T-helper 1 cell treated with Interleukin-12 subunit alpha and Interleukin-12 subunit beta and Interleukin-4 antibody, amounts not matched to agents 30 μg/mL and 1 μg/mL, for 36 hours (primary cell): Measurements from ENCODE around the gene TMEM121.
"Not testable (repeated sequence)": the region's sequence is repeated elsewhere in the genome, so short reads cannot be mapped to it uniquely, and the experiment has no call there.

Source experiments
- H3K27ac Mint-ChIP-seq: one replicate; pipeline ENCODE4 v1.8.0; 2021; ENCODE audit warnings: mild to moderate bottlenecking, mixed read lengths
- H3K27me3 Mint-ChIP-seq: one replicate; pipeline ENCODE4 v1.8.0; 2021; ENCODE audit warnings: low read depth, mixed read lengths
- H3K36me3 Mint-ChIP-seq: one replicate; pipeline ENCODE4 v1.8.0; 2021; ENCODE audit warnings: low read depth, mixed read lengths
- H3K4me1 Mint-ChIP-seq: one replicate; pipeline ENCODE4 v1.8.0; 2021; ENCODE audit warnings: low read depth, mixed read lengths
- H3K4me3 Mint-ChIP-seq: one replicate; pipeline ENCODE4 v1.8.0; 2021; ENCODE audit warnings: mild to moderate bottlenecking, moderate library complexity, mixed read lengths
- H3K9me3 Mint-ChIP-seq: one replicate; pipeline ENCODE4 v1.8.0; 2021; ENCODE audit warnings: mixed read lengths

The TMEM121 gene

DNA sequence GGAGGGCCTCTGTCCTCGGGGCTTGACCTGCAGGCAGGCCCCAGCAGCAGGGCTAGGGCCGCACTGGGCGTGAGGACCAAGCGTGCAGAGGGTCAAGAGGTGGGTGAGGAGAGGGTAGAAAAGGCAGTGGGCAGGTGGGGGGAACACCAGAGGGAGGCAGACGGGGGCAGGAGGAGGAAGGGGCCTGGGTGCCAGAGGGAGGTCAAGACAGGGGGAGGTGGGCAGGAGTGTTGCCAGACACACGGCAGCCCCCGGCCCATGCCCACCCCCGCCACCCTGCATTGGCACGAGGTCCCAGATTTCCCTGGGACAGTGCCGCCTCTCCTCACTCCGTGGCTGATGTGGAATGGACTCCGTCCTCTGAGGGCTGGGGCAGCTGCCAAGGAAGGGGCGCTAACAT is 8.2 kb downstream of the TMEM121 start:
- Mint-ChIP-seq H3K9me3 (no peaks in the 10 kb centered on the region), H3K27me3 (peaks cover 11% of the 10 kb centered on the region), H3K36me3 (no peaks in the 10 kb centered on the region), H3K27ac (no peak overlapping the region), H3K4me1 (no peaks in the 10 kb centered on the region), H3K4me3 (no peak overlapping the region)

DNA sequence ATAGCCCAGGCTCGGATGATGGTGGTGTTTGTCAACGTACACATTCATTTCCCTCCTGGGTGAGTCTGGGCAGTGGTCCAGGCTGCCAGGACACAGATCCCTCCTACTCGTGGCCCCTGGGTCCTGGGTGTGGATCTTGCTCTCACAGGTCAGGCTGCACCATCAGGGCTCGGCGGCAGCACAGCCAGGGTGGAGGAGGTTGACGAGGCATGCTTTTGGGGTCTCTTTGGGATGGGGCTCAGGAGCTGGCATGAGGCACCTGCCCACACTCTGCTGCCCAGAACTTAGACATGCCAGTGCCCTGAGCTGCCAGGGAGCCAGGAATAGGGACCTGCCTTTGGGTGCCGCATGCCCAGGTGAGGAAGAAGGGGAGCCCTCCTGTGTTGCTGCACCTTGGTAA is 9.7 kb downstream of the TMEM121 start:
- H3K4me1 Mint-ChIP-seq = no peaks in the 10 kb centered on the region
- no peak overlapping the region for H3K4me3 Mint-ChIP-seq
- no peak overlapping the region for H3K27ac Mint-ChIP-seq
- H3K36me3 Mint-ChIP-seq = no peaks in the 10 kb centered on the region
- no peaks in the 10 kb centered on the region for H3K9me3 Mint-ChIP-seq
- H3K27me3 Mint-ChIP-seq = peaks cover 11% of the 10 kb centered on the region

DNA sequence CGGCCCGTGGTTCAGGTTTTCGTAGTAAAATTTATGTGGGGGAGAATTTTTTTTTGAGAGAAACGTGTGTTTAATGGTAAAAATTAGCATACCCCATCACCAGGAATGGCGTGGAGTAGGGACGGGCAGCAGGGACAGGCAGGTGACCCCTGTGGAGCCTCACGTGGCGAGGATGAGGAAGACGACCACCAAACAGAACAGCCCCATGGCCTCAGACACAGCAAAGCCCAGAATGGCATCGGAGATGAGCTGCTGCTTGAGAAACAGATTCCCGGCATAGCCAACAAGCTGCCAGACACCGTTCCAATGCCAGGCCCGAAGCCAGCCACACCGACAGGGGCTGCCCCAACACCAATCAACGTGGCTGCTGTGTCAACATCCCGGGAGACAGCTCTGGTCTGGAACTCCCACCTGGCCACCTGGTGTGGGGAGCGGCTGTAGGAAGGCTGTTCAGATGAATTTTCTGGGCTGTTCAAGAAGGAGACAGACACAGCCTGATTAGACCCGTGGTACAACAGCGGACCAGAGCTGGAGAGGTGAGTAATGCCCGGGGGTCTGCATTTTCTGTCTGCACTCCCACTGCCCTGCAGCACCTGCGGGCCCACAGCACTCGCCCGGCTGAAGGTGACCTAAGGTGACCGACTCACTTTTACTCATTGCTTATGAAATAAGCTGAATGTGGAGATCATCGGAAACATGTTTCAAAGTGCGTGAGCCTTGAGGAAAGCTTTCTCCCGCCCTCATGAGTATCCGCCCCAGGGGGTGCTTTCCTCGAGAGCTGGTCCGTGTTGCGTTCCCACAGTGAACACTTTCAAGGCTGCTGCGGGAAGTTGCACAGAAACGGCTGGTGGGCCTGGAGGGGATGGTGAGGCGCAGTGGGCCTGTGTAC is 10.6 kb downstream of the TMEM121 start:
- H3K27ac Mint-ChIP-seq = no peak overlapping the region
- no peak overlapping the region for H3K4me3 Mint-ChIP-seq
- peaks cover 16% of the 10 kb centered on the region for H3K27me3 Mint-ChIP-seq
- H3K4me1 Mint-ChIP-seq = no peaks in the 10 kb centered on the region
- no peaks in the 10 kb centered on the region for H3K36me3 Mint-ChIP-seq
- H3K9me3 Mint-ChIP-seq = no peaks in the 10 kb centered on the region

DNA sequence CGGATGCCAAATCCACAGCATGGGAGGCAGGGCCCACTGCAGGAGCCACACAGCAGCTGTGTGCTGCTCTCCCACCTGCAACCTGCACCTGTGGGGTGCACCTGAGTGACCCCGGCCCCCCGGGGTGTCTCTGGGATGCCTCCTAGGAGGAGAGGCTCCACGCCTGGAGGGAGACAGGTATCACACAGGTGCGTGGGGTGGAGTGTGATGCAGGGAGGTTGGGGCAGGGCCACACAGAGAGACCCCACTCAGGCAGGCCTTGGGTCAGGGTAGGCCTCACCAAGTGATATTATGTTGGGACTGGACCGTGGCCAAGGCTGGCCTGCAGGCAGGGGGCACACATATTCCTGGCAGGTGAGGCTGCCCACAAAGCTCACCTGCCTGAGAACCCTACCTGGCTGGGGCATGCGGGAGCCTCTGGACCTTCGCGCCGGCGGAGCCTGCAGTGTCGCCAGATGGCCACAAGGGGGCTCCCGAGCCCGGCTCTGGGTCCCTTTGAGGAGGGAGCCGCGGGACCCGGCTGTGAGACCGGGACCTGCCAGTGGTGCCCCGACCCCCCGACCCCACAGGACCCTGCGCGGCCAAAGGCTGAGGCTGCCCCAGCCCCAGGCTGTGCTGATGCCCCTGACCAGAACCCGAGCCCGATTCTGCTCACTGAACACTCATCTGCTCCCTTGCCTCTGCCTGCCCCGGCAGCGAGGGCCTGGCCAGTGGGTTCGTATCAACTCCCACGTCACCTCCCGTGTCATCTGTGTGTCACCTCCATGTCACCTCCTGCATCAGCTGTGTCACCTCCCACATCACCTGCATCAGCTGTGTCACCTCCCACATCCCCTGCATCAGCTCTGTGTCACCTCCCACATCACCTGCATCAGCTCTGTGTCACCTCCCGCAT is 11.4 kb downstream of the TMEM121 start:
- peaks cover 16% of the 10 kb centered on the region for H3K27me3 Mint-ChIP-seq
- no peaks in the 10 kb centered on the region for H3K9me3 Mint-ChIP-seq
- H3K4me3 Mint-ChIP-seq = no peak overlapping the region
- H3K36me3 Mint-ChIP-seq = no peaks in the 10 kb centered on the region
- no peak overlapping the region for H3K27ac Mint-ChIP-seq
- no peaks in the 10 kb centered on the region for H3K4me1 Mint-ChIP-seq

DNA sequence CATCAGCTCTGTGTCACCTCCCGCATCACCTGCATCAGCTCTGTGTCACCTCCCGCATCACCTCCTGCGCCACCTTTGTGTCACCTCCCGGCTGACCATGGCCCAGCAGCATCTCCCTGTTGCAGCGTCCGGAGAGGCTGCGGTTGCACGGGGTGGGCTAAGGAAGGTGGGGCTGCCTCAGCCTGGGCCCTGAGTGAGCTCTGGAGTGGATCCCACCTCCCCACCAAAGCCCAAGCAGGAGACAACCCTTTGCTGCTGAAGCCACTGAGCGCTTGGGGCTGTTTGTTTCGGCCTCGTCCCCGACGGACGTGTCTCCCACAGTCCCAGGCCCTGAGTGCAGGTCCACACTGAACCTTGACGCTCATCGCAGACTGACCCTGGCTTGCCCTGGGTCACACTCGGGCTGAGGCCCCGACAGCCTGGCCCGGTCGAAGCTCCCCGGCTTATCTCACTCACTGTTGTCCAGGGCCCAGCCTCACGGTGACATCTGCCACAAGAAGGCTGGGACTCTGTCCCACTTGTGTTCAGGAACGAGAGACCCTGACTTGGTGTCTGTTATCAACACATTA is 12.2 kb downstream of the TMEM121 start:
- Mint-ChIP-seq H3K27me3 (peaks cover 21% of the 10 kb centered on the region), H3K36me3 (no peaks in the 10 kb centered on the region), H3K27ac (no peak overlapping the region), H3K4me3 (no peak overlapping the region), H3K4me1 (no peaks in the 10 kb centered on the region), H3K9me3 (no peaks in the 10 kb centered on the region)

DNA sequence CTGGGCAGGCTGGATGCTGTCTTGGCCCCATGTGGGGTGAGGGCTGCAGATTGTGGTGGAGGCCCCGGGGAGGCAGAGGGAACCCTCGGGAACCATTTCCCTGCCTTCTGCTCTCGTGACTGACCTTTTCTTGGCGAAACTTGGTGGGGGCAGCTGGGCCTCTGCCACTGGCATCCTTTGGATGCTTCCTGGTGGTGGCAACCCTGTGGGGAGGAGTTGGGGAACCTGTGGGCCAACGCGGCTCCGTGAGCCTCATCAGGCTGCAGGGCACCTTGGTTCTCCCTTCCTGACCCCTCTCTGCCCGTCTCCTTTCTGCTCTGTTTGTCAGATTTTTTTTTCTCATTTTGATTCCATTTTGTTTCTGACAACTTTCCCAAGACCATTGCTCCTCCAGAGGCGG is 14.4 kb downstream of the TMEM121 start:
- no peaks in the 10 kb centered on the region for H3K4me1 Mint-ChIP-seq
- H3K36me3 Mint-ChIP-seq = no peaks in the 10 kb centered on the region
- peaks cover 24% of the 10 kb centered on the region for H3K27me3 Mint-ChIP-seq
- H3K9me3 Mint-ChIP-seq = no peaks in the 10 kb centered on the region
- no peak overlapping the region for H3K4me3 Mint-ChIP-seq
- no peak overlapping the region for H3K27ac Mint-ChIP-seq

DNA sequence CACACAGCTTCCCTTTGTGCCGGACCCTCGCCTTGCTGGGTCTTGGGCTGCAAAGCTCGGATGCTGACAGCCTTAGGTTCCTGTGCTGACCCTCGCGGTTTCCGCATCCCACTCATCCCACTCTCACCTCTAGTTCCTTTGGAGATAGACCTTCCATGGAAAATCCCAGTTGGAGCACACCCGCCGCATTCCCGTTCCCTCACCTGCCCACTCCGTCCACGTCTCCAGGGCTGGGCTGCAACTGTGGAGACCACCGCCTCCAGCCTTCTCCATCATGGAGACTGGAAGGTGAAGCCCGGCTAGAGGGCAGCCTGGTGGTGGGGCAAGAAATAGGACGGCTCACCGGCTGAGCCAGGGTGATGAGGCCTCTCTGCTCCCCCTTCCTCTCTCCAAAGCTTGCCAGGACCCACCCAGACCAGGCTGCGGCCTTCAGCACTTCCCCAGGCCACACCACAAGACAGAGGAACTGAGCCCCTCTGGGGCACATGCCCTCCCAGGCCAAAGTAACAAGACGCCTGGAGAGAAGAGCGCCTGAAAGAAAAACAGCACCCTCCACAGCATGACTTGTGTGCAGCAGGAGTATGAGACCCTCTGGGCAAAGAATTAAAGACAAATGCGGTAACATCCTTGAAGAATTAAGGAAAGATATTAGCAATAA is 15.0 kb downstream of the TMEM121 start:
- Mint-ChIP-seq H3K27ac (no peak overlapping the region), H3K36me3 (no peaks in the 10 kb centered on the region), H3K4me3 (no peak overlapping the region), H3K9me3 (no peaks in the 10 kb centered on the region), H3K4me1 (no peaks in the 10 kb centered on the region), H3K27me3 (peaks cover 24% of the 10 kb centered on the region)

DNA sequence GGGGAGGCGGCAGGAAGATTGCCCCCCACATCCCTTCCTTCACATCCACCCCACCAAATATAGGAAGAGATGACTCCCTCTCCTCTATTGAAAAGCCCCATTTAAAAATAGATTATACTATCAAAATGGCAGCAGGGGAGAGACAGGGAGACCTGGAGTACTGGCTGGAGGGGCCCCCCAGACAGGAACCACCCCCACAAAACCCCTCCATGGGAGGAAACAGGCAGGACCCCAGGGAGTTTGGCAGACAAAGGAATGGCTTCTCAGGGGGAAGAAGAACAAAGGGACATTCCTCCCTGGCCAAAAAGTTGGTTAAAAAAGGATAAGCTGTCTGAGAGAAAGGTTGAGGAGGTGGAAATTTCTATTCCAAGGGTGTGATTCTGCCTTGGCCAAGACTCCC is 19.3 kb downstream of the TMEM121 start:
- H3K36me3 Mint-ChIP-seq, H3K4me1 Mint-ChIP-seq, H3K9me3 Mint-ChIP-seq, H3K27ac Mint-ChIP-seq, H3K4me3 Mint-ChIP-seq: not testable (repeated sequence)
- peaks cover 24% of the 10 kb centered on the region for H3K27me3 Mint-ChIP-seq

DNA sequence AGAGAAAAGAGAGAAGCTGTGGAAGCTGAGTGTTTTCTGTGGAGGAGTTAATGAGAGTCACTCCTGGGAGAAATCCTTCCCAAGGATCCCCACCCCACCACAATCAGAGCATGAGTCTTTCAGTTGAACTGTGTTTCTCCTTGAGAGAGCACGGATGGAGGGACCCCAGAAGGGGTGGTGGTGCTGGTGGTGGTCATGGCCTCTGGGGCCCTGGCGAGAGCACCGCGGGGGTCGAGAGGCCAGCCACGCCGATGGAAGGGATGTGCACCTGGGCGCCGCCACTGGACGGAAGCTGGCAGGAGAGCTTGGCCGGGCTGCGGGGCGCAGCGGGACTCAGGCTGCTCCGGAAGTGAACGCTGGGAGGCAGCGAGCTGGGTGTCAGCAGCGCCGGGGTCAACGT is 20.0 kb downstream of the TMEM121 start:
- H3K27me3 Mint-ChIP-seq = peaks cover 24% of the 10 kb centered on the region
- not testable (repeated sequence) for H3K27ac Mint-ChIP-seq, H3K36me3 Mint-ChIP-seq, H3K4me1 Mint-ChIP-seq, H3K4me3 Mint-ChIP-seq, H3K9me3 Mint-ChIP-seq

DNA sequence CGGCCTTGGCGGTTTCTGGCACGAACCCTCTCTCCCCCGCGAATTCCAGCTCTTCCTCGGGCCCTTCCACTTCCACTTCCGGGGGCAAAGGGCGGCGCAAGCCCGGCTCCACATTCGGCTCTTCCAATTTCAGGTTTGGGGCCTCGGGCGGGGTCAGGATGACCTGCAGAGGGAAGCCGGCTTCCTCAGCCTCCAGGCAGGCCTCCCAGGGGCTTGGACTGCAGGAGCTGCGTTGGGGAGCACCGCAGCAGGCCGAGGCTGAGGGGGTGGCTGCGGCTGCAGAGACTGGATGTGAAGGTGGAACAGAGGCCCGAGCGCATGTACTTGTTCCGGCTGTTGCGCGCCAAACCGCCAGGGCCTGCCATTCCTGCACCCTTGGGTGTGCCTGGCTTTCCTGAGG is 20.7 kb downstream of the TMEM121 start:
- H3K9me3 Mint-ChIP-seq, H3K36me3 Mint-ChIP-seq, H3K4me1 Mint-ChIP-seq, H3K27ac Mint-ChIP-seq, H3K4me3 Mint-ChIP-seq: not testable (repeated sequence)
- H3K27me3 Mint-ChIP-seq = peaks cover 21% of the 10 kb centered on the region

DNA sequence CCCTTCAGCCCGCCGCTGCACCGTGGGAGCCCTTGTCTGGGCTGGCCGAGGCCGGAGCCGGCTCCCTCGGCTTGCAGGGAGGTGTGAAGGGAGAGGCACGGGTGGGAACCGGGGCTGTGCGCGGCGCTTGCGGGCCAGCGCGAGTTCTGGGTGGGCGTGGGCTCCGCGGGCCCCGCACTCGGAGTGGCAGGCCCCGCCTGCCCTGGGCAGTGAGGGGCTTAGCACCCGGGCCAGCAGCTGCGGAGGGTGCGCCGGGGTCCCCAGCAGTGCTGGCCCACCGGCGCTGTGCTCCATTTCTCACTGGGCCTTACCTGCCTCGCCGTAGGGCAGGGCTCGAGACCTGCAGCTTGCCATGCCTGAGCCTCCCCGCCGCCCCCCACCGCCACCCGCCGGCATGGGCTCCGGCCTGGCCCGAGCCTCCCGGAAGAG is 21.4 kb downstream of the TMEM121 start:
- no peak overlapping the region for H3K27ac Mint-ChIP-seq
- no peaks in the 10 kb centered on the region for H3K4me1 Mint-ChIP-seq

DNA sequence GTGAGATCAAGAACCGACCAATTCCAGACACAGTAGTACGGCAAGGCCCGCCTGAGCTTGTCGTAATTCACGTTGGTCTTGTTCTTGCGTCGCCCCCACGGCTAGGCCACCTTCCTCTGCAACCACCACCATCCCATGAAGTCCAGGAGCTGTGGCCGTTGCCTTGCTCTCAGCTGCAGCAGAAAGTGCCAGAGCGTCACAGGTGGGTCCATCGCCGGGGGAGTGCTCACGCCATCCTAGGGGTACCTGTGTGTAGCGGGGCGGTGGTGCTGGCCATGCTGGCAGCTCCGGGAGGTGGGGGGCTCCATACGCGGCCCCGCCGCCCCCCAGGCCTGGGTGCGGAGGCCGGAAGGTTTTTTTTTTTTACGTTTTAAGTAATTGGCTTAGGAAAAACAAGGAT is 23.1 kb downstream of the TMEM121 start:
- peaks cover 17% of the 10 kb centered on the region for H3K27me3 Mint-ChIP-seq
- no peaks in the 10 kb centered on the region for H3K4me1 Mint-ChIP-seq
- no peaks in the 10 kb centered on the region for H3K36me3 Mint-ChIP-seq
- H3K4me3 Mint-ChIP-seq = no peak overlapping the region
- no peak overlapping the region for H3K27ac Mint-ChIP-seq
- no peaks in the 10 kb centered on the region for H3K9me3 Mint-ChIP-seq

More for the DNA sequence above, 21.4 kb downstream of the TMEM121 start:
- no peak overlapping the region for H3K4me3 Mint-ChIP-seq
- no peaks in the 10 kb centered on the region for H3K9me3 Mint-ChIP-seq
- peaks cover 26% of the 10 kb centered on the region for H3K27me3 Mint-ChIP-seq
- H3K36me3 Mint-ChIP-seq = no peaks in the 10 kb centered on the region

DNA sequence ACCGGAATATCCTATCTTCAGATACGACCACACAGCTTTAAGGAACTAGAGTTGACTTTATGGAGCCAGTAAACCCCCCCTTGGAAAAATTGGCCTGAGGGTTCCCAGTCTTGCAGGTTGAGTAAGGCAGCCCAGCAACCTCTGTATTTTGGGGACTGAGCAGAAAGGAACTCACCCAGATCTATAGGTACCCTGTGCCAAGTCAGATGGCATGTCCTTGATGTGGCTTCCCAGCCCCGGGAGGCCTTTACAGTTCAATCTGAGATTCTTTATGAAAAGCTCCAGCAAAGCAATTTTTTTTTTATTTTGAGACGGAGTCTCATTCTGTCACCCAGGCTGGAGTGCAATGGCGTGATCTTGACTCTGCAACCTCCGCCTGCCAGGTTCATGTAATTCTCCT is 27.6 kb downstream of the TMEM121 start:
- no peak overlapping the region for H3K27ac Mint-ChIP-seq
- H3K27me3 Mint-ChIP-seq = peaks cover 23% of the 10 kb centered on the region

DNA sequence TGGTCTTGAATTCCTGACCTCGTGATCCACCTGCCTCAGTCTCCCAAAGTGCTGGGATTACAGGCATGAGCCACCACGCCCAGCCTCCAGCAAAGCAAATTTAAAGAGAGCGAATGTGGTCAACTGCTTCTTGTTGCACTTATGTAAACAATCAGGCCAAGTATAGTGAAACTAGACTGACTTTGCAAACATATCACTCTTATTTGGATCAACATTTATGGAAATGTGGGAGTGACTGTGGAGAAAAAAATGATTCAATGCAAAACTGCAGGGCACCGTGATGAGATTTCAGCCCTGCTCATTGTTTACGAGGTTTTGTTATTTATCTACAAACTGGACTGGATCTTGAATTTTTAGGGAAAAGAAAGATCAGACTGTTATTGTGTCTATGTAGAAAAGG is 28.1 kb downstream of the TMEM121 start:
- Mint-ChIP-seq H3K27ac (no peak overlapping the region), H3K27me3 (peaks cover 23% of the 10 kb centered on the region)

More for the DNA sequence above, 27.6 kb downstream of the TMEM121 start:
- Mint-ChIP-seq H3K36me3 (no peaks in the 10 kb centered on the region), H3K9me3 (no peaks in the 10 kb centered on the region), H3K4me3 (no peak overlapping the region), H3K4me1 (no peaks in the 10 kb centered on the region)

More for the DNA sequence above, 28.1 kb downstream of the TMEM121 start:
- H3K9me3 Mint-ChIP-seq = no peaks in the 10 kb centered on the region
- no peaks in the 10 kb centered on the region for H3K36me3 Mint-ChIP-seq
- no peak overlapping the region for H3K4me3 Mint-ChIP-seq
- H3K4me1 Mint-ChIP-seq = no peaks in the 10 kb centered on the region
